GM20431 (cell line): ENCODE data around the gene KCTD11.
"Not testable (repeated sequence)": the region's sequence is repeated elsewhere in the genome, so short reads cannot be mapped to it uniquely, and the experiment has no call there.

ENCODE experiments used
- in situ Hi-C: fragments of 300-500 bp; cut with MseI, MboI; formaldehyde crosslinking; loops from one replicate; pipeline ENCODE4 v1.15.0; 2020; ENCODE audit warnings: low sequenced_read_pairs; ENCODE audit not compliant: unreplicated experiment

KCTD11 gene

GRCh38 chr17:7321466-7321865 is 30.5 kb upstream of the KCTD11 start:
- in situ Hi-C loops = no loop called here

- in situ Hi-C loops = no loop called here
These were observed 29.3 kb upstream of the KCTD11 start for GRCh38 chr17:7322520-7323194.

- in situ Hi-C loops = no loop called here
These were observed 28.1 kb upstream of the KCTD11 start for GRCh38 chr17:7323731-7324437.

- in situ Hi-C loops = no loop called here
These were observed 27.6 kb upstream of the KCTD11 start for GRCh38 chr17:7324438-7324779.

GRCh38 chr17:7325031-7325528 is 26.9 kb upstream of the KCTD11 start:
- in situ Hi-C loops = no loop called here

- in situ Hi-C loops = no loop called here
These were observed 25.8 kb upstream of the KCTD11 start for GRCh38 chr17:7326186-7326585.

GRCh38 chr17:7327056-7327455 is 24.9 kb upstream of the KCTD11 start:
- in situ Hi-C loops = no loop called here

- in situ Hi-C loops = no loop called here
These were observed 24.5 kb upstream of the KCTD11 start for GRCh38 chr17:7327501-7327900.

- in situ Hi-C loops = no loop called here
These were observed 24.0 kb upstream of the KCTD11 start for GRCh38 chr17:7328009-7328408.

- in situ Hi-C loops = no loop called here
These were observed 23.1 kb upstream of the KCTD11 start, which contains the start of gene NEURL4 for GRCh38 chr17:7328840-7329373. TSS of gene NEURL4 (minus strand) at chr17:7329335. CDS start at chr17:7329312, 23 bp downstream.

- in situ Hi-C loops = no loop called here
These were observed 22.5 kb upstream of the KCTD11 start for GRCh38 chr17:7329374-7329996.

- in situ Hi-C loops = no loop called here
These were observed 21.8 kb upstream of the KCTD11 start for GRCh38 chr17:7329997-7330637.

GRCh38 chr17:7330638-7331015 is 21.3 kb upstream of the KCTD11 start:
- in situ Hi-C loops = no loop called here

- in situ Hi-C loops = no loop called here
These were observed 19.9 kb upstream of the KCTD11 start for GRCh38 chr17:7332111-7332510.

- in situ Hi-C loops = not testable (repeated sequence)
These were observed 19.3 kb upstream of the KCTD11 start for GRCh38 chr17:7332600-7333069.

- in situ Hi-C loops = no loop called here
These were observed 16.9 kb upstream of the KCTD11 start for GRCh38 chr17:7334938-7335538.

GRCh38 chr17:7335765-7336164 is 16.2 kb upstream of the KCTD11 start:
- in situ Hi-C loops = not testable (repeated sequence)

GRCh38 chr17:7336240-7337175 is 15.5 kb upstream of the KCTD11 start, which contains the start of gene ACAP1:
TSS of gene ACAP1 (plus strand) at chr17:7336529. CDS start at chr17:7336735, 206 bp downstream.
- in situ Hi-C loops = no loop called here

GRCh38 chr17:7337600-7337999 is 14.4 kb upstream of the KCTD11 start:
- in situ Hi-C loops = not testable (repeated sequence)
